Measurements from ENCODE around the gene MED12L. TPM values are rescaled to one million over a fixed set of nuclear protein-coding genes. Genes with fewer than 3 reads are reported as not detected.

The MED12L gene
- total RNA-seq, 4 donors from 2014 or later, result 0.15 to 0.37 (median 0.22) TPM

DNA sequence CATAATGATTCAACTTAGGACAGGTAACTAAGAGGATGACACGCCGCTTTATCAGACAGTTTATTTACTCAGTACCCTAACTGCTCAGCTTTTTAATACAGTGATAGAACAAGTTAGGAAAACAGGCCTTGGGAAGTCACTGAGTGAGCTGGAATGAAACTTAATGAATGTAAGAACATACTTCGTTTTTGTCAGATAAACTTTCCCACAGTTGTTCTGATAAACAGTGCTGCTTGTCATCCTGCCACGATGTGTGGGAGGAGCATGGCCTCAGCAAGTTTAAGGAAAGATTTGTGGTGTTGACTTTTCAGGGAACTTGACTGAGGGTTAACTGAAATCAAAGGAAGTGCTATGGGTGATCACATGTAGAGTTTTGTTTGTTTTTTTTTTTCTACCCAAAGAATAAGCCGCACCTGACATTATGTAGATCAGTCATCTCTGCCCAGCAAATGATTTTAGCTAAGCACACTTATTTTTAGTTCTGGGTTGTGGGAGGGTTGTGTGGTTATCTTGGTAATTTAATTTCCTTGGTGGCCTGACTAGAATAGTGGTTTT is 198.5 kb downstream of the MED12L start:
- no peak for DNase-seq (ENCODE audit: low spot score in 2 of 2)
- intact Hi-C loops (cut with DNase I; ENCODE audit: low total_unique reads), result loop anchor here (10.0 kb wide), 1 partner anchor 59 kb away; no protein-coding TSS in a partner anchor
- no peak overlapping the region for H3K4me3 ChIP-seq (ENCODE audit: low read depth, poor library complexity, severe bottlenecking)
- TF ChIP-seq CTCF (IDR thresholded peaks at IDR 0.05), result no peak
- no peak for TF ChIP-seq POLR2A (IDR thresholded peaks at IDR 0.05)
- WGBS, 2 donors, result 38 to 46% methylated on average over 5 of the region's 5 CpGs

DNA sequence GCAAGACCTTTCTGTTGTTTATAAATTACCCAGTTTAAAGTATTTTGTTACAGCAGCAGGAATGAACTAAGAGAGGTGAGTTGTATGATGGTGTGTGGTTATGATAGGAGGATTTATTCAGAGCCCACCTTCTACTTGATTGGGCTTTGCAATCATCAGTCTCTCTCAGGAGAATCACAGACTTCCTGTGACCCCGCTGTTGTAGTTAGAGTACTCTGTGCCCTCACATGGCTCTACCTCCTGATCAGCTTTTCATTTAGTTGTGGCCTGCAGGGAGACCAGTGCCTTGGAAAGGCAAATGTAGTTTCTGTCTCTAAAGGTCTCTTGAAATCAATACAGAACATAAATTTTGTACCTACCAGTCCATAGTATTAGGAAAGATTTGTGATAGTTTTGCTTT is 200.5 kb downstream of the MED12L start:
- TF ChIP-seq POLR2A (IDR thresholded peaks at IDR 0.05) (no peak), CTCF (IDR thresholded peaks at IDR 0.05) (no peak)
- intact Hi-C loops (cut with DNase I; ENCODE audit: low total_unique reads), result loop anchor here (10.0 kb wide), 1 partner anchor 61 kb away; no protein-coding TSS in a partner anchor

DNA sequence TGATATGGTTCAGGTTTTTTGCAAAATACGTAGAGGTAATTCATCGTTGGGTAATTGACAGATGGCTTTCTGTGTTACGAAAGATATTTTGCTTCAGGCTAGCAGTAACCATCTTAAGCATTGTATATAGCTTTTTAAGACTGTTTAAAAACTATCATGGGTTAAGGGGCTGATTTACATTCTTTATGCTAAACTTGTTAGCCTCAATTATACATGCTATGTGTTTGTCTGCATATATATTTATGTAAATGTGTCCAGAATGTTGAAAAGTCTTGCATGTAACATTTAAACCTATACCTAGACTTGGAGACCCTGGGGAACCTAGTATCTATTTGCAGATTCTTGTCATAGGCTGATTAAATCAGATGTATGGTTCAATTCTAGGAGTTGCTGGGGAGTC is 204.0 kb downstream of the MED12L start:
- no peak overlapping the region for H3K4me3 ChIP-seq (ENCODE audit: low read depth, poor library complexity, severe bottlenecking)
- DNase-seq (ENCODE audit: low spot score in 2 of 2), result no peak
- 35 to 52% methylated on average over 3 of the region's 3 CpGs for WGBS, 2 donors
- TF ChIP-seq POLR2A (IDR thresholded peaks at IDR 0.05) (no peak), CTCF (IDR thresholded peaks at IDR 0.05) (no peak)
- intact Hi-C loops (cut with DNase I; ENCODE audit: low total_unique reads), result loop anchor here (10.0 kb wide), 1 partner anchor 65 kb away; no protein-coding TSS in a partner anchor

More for the DNA sequence above, 200.5 kb downstream of the MED12L start:
- no peak overlapping the region for H3K4me3 ChIP-seq (ENCODE audit: low read depth, poor library complexity, severe bottlenecking)
- WGBS, 2 donors, result 88 to 89% methylated on average over 1 of the region's 1 CpG
- DNase-seq (ENCODE audit: low spot score in 2 of 2), result no peak

- WGBS, 2 donors, result 30 to 39% methylated on average over 3 of the region's 3 CpGs
- TF ChIP-seq POLR2A (IDR thresholded peaks at IDR 0.05) (no peak), CTCF (IDR thresholded peaks at IDR 0.05) (no peak)
- no peak for DNase-seq (ENCODE audit: low spot score in 2 of 2)
- intact Hi-C loops (cut with DNase I; ENCODE audit: low total_unique reads), result no loop called here
- H3K4me3 ChIP-seq (ENCODE audit: low read depth, poor library complexity, severe bottlenecking), result no peak overlapping the region
Observed at GRCh38 chr3:151290673-151291072, 205.2 kb downstream of the MED12L start.

DNA sequence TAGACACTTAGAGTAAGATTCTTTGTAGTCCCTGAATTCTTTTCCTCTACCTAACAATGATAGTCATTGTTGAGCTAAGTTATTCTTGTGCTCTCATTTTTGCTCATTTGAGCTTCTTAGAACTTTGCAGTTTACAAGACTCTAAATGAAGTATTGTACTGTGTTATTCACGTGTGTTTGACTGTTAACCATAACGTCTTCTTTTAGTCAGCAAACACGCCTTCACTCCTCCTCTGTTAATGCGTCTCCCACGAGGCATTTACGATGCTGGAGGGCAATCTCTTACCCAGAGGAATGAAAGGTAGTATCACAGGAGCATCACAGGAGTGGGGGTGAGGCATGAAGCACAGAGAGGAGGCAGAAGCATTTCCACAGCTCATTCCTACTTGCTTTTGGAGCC is 207.7 kb downstream of the MED12L start:
- 48 to 51% methylated on average over 6 of the region's 6 CpGs for WGBS, 2 donors
- no peak overlapping the region for H3K4me3 ChIP-seq (ENCODE audit: low read depth, poor library complexity, severe bottlenecking)
- intact Hi-C loops (cut with DNase I; ENCODE audit: low total_unique reads), result no loop called here
- no peak for DNase-seq (ENCODE audit: low spot score in 2 of 2)
- TF ChIP-seq CTCF (IDR thresholded peaks at IDR 0.05) (no peak), POLR2A (IDR thresholded peaks at IDR 0.05) (no peak)

- intact Hi-C loops (cut with DNase I; ENCODE audit: low total_unique reads), result no loop called here
- no peak overlapping the region for H3K4me3 ChIP-seq (ENCODE audit: low read depth, poor library complexity, severe bottlenecking)
- TF ChIP-seq POLR2A (IDR thresholded peaks at IDR 0.05), result no peak
- TF ChIP-seq CTCF (IDR thresholded peaks at IDR 0.05), result no peak
- 92 to 100% methylated on average over 3 of the region's 3 CpGs for WGBS, 2 donors
- no peak for DNase-seq (ENCODE audit: low spot score in 2 of 2)
Observed at GRCh38 chr3:151296226-151296625, 210.8 kb downstream of the MED12L start.

Data from lower leg skin (tissue), 4 donors.